AG09309 (cell line): ENCODE results near the gene RECK.

Experiments
- DNase-seq: peaks from one replicate; pipeline ENCODE4 v3.0.0-alpha.2; 2010; ENCODE audit warnings: low read depth
- H3K4me3 ChIP-seq: 2 replicates; pipeline ENCODE4 v1.5.1; 2011; ENCODE audit warnings: mild to moderate bottlenecking, low read depth, low read length, moderate library complexity; ENCODE audit not compliant: control insufficient read depth
- TF ChIP-seq, protein P1 (sequence below): IDR thresholded peaks from 2 replicates; pipeline ENCODE4 v1.5.1; 2011; ENCODE audit warnings: mild to moderate bottlenecking, low read depth, low read length, inconsistent platforms; ENCODE audit not compliant: insufficient read depth, control insufficient read depth; ENCODE audit errors: missing control alignments

The RECK gene

DNA sequence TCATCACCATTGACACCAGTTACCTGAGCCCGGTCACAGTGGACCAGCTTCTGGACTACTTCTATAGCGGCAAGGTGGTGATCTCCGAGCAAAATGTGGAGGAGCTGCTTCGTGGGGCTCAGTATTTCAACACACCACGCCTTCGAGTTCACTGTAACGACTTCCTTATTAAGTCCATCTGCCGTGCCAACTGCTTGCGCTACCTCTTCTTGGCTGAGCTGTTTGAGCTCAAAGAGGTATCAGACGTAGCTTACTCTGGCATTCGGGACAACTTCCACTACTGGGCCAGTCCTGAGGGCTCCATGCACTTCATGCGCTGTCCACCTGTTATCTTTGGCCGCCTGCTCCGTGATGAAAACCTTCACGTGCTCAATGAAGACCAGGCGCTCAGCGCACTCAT, 133.0 kb downstream of the RECK start:
- TF ChIP-seq, protein P1, sequence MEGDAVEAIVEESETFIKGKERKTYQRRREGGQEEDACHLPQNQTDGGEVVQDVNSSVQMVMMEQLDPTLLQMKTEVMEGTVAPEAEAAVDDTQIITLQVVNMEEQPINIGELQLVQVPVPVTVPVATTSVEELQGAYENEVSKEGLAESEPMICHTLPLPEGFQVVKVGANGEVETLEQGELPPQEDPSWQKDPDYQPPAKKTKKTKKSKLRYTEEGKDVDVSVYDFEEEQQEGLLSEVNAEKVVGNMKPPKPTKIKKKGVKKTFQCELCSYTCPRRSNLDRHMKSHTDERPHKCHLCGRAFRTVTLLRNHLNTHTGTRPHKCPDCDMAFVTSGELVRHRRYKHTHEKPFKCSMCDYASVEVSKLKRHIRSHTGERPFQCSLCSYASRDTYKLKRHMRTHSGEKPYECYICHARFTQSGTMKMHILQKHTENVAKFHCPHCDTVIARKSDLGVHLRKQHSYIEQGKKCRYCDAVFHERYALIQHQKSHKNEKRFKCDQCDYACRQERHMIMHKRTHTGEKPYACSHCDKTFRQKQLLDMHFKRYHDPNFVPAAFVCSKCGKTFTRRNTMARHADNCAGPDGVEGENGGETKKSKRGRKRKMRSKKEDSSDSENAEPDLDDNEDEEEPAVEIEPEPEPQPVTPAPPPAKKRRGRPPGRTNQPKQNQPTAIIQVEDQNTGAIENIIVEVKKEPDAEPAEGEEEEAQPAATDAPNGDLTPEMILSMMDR = no peak
- H3K4me3 ChIP-seq = no peak overlapping the region
- no peak for DNase-seq

DNA sequence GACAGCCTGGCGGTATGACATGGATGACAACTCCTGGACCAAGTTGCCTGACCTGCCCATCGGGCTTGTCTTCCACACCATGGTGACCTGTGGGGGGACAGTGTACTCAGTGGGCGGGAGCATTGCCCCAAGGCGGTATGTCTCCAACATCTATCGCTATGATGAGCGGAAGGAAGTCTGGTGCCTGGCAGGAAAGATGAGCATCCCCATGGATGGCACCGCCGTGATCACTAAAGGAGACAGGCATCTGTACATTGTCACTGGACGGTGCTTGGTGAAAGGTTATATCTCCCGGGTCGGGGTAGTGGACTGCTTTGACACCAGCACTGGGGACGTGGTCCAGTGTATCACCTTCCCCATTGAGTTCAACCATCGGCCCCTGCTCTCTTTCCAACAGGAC, 133.8 kb downstream of the RECK start:
- H3K4me3 ChIP-seq = no peak overlapping the region
- TF ChIP-seq, protein P1 = no peak
- DNase-seq = no peak

DNA sequence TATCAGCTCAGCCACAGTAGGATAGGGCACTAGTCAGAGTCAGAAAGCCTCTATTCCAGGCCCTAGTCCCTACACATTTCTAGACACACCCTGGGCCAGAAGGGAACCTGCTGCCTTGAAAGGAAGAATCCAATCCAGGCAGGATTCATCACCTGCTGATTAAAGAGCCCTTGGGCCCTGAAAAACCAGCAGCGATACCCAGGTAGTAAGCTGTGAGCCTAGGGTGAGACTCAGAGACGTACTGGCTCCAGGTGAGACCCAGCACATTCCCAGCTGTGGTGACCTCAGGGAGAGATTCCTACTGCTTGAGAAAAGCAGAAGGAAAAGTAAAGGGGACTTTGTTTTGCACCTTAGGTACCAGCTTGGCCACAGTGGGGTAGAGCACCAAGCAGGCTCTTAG, 137.1 kb downstream of the RECK start:
- TF ChIP-seq, protein P1 = no peak
- DNase-seq = no peak
- no peak overlapping the region for H3K4me3 ChIP-seq
